ENCODE measurements around the gene RRP7A. TPM values are rescaled to one million over a fixed set of nuclear protein-coding genes. Genes with fewer than 3 reads are reported as not detected.
A peak's percentile ranks its signal among the peaks of the same experiment; 100 is the strongest.

RRP7A gene
- total and polyA plus RNA-seq, 2 of the 13 experiments (the other 11 are each of a cell fraction or from before 2014, with no cell fraction given) = 15.3 to 41.6 TPM

- TF ChIP-seq MTERF4 (CRISPR knock-in tag; IDR thresholded peaks at IDR 0.05) = no peak
- TF ChIP-seq GMEB1 (CRISPR knock-in tag; IDR thresholded peaks at IDR 0.05; ENCODE audit: borderline replicate concordance) = peak; percentile 60; the same call in 1 of the 2 replicates
- TF ChIP-seq POGZ (CRISPR knock-in tag; IDR thresholded peaks at IDR 0.05) = 0 out of 2 replicates have a peak, but pooled peaks have one; percentile 31
- no peak for TF ChIP-seq ZNF550 (CRISPR knock-in tag; IDR thresholded peaks at IDR 0.05; ENCODE audit: borderline replicate concordance)
- no peak for TF ChIP-seq RBM22 (optimal IDR thresholded peaks at IDR 0.05; ENCODE audit: low read length)
- TF ChIP-seq HNRNPL (IDR thresholded peaks at IDR 0.05; ENCODE audit: low read depth, low read length) = no peak
- peak; percentile 58 for TF ChIP-seq POLR2AphosphoS5 (IDR thresholded peaks at IDR 0.05; ENCODE audit: low read depth, low read length)
- no peak for TF ChIP-seq ZSCAN9 (CRISPR knock-in tag; IDR thresholded peaks at IDR 0.05; ENCODE audit: borderline replicate concordance)
- TF ChIP-seq ZNF3 (CRISPR knock-in tag; IDR thresholded peaks at IDR 0.05) = no peak
- TF ChIP-seq PRMT3 (CRISPR knock-in tag; IDR thresholded peaks at IDR 0.05; ENCODE audit: borderline replicate concordance, low read depth) = no peak
- peak; percentile 14; the same call in 1 of the 3 replicates for TF ChIP-seq MXI1 (IDR thresholded peaks at IDR 0.05; ENCODE audit: borderline replicate concordance, low read depth, low read length)
- TF ChIP-seq SMAD1 (CRISPR knock-in tag; IDR thresholded peaks at IDR 0.05; ENCODE audit: borderline replicate concordance, low read depth) = 0 out of 2 replicates have a peak, but pooled peaks have one; percentile 35
- peak; percentile 58 for TF ChIP-seq ZFY (CRISPR knock-in tag; IDR thresholded peaks at IDR 0.05)
- TF ChIP-seq ZNF792 (CRISPR knock-in tag; IDR thresholded peaks at IDR 0.05) = no peak
- TF ChIP-seq NCOA1 (CRISPR knock-in tag; IDR thresholded peaks at IDR 0.05) = no peak
- no peak for TF ChIP-seq TCF7 (IDR thresholded peaks at IDR 0.05; ENCODE audit: low read depth)
- TF ChIP-seq RNF2 (conservative IDR thresholded peaks at IDR 0.05; ENCODE audit: low read depth) = no peak
- peak; percentile 82 for TF ChIP-seq SP5 (CRISPR knock-in tag; IDR thresholded peaks at IDR 0.05; ENCODE audit: borderline replicate concordance, low read depth)
- TF ChIP-seq HMGXB3 (CRISPR knock-in tag; IDR thresholded peaks at IDR 0.05; ENCODE audit: borderline replicate concordance) = no peak
- peak; percentile 55; the same call in 1 of the 2 replicates for TF ChIP-seq ELF3 (CRISPR knock-in tag; IDR thresholded peaks at IDR 0.05)
- no peak for TF ChIP-seq POLR2AphosphoS2 (IDR thresholded peaks at IDR 0.05; ENCODE audit: low read depth, low read length)
- TF ChIP-seq KLF12 (CRISPR knock-in tag; IDR thresholded peaks at IDR 0.05; ENCODE audit: borderline replicate concordance) = no peak
- TF ChIP-seq HNRNPUL1 (IDR thresholded peaks at IDR 0.05; ENCODE audit: low read depth, low read length) = no peak
- no peak for TF ChIP-seq DNMT3B (CRISPR knock-in tag; conservative IDR thresholded peaks at IDR 0.05)
These were observed at the start of gene RRP7A (continued) for GRCh38 chr22:42519525-42520401.
